ENCODE measurements around the gene ZNF337. TPM values are rescaled to one million over a fixed set of nuclear protein-coding genes. Genes with fewer than 3 reads are reported as not detected.
"Not testable (repeated sequence)": the region's sequence is repeated elsewhere in the genome, so short reads cannot be mapped to it uniquely, and the experiment has no call there.

ZNF337 gene
- total RNA-seq, 2 donors from 2014 or later: 6.2 to 9.1 TPM

DNA sequence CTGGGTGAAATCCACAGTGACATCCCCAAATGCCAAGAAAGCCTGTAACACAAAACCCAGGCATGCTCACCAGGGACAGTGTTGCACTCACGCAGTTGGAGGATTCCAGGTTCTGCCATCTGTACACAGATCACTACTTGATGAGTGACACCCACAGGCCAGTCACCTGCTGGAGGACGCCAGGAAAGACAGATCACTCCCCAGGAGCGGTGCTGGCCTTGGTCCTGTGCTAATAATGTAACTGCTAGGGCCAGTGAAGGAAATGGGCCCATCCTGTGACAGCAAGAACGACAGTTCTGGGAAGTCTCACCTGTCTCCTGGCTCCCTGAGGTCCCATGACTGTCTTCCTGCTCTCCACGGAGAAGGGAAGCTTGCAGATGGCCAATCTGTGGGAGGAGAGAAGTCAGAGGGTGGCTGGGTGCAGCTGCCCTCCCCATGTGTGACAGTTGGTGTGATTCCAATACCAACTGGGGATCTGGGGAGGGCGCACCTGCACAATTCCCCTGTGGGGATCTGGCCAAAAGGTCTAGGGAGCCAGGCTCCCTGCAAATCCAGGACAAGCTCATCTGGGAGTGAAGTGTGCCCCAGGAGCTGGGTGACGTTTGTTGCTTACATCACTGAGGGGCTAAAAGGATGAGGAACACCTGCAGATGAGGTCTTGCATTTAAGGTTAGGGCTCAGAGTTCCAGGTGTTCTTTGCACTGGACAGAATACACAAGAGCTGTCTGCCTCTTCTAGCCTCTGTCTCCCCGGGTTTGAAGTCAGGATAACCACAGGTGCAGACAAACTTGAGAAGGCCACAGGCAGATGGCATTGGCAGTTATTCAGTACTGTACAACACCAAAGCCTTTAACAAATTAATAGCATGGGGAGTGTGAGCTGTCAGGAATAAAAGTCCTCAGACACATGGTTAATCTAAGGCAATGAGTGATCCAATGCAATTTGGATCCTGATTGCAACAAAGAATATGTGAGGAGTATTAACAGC, 10.3 kb downstream of the ZNF337 start:
- peaks cover 23% of the 10 kb centered on the region for H3K36me3 ChIP-seq
- H3K9me3 ChIP-seq: no peaks in the 10 kb centered on the region
- no peaks in the 10 kb centered on the region for H3K4me1 ChIP-seq
- TF ChIP-seq CTCF (IDR thresholded peaks at IDR 0.05): no peak
- no peak for DNase-seq (ENCODE audit: low spot score)
- no peak overlapping the region for H3K4me3 ChIP-seq
- H3K27me3 ChIP-seq: no peaks in the 10 kb centered on the region
- no peak overlapping the region for H3K27ac ChIP-seq

DNA sequence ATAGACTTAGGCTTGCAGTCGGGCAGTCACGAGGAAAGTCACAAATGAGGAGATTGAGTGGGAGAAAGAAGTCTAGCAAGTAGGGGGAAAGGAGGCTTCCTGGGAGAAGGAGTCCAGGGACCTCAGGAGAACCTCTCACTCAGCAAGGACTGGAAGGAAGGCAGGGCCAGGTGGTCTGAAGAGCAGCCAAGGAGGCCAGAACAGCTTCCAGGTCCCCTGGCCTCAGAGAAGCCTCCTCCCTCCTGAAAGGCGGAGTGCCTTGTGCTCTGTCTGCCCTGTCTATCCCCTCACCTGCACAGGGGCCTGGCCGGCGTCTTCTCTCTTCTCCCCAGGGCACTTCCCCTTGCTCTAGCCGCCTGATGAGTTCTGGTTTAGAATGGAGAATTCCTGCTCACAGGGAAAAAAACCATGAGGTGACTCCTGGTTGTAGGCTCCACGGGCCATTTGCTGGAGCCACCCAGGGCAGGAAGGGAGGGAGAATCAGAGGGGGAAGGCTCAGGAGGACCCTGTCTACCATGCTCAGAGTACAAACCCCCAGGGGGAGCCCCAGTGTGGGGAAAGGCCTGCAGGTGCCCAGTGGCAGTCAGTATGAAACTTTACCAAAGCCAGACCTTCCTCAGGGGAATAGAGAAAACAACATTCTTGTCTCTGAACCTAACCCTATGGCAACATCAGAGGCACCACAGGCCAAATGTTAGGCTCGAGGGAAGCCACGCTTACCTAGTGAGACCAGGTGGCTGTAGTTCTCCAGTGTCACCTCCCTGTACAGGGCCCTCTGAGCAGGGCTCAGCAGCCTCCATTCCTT, 11.2 kb downstream of the ZNF337 start:
- Histone ChIP-seq H3K4me1 (no peaks in the 10 kb centered on the region), H3K27ac (no peak overlapping the region), H3K4me3 (no peak overlapping the region), H3K36me3 (peaks cover 30% of the 10 kb centered on the region), H3K27me3 (no peaks in the 10 kb centered on the region), H3K9me3 (no peaks in the 10 kb centered on the region)
- DNase-seq (ENCODE audit: low spot score): no peak
- no peak for TF ChIP-seq CTCF (IDR thresholded peaks at IDR 0.05)

- peaks cover 35% of the 10 kb centered on the region for H3K36me3 ChIP-seq
- DNase-seq (ENCODE audit: low spot score): not testable (repeated sequence)
These were observed 12.8 kb downstream of the ZNF337 start for GRCh38 chr20:25683826-25684225.

GRCh38 chr20:25683050-25683449, 13.6 kb downstream of the ZNF337 start:
- no peaks in the 10 kb centered on the region for H3K4me1 ChIP-seq
- H3K27ac ChIP-seq: no peak overlapping the region
- no peaks in the 10 kb centered on the region for H3K9me3 ChIP-seq
- H3K4me3 ChIP-seq: no peak overlapping the region
- no peak for DNase-seq (ENCODE audit: low spot score)
- no peak for TF ChIP-seq CTCF (IDR thresholded peaks at IDR 0.05)
- H3K36me3 ChIP-seq: peaks cover 43% of the 10 kb centered on the region
- no peaks in the 10 kb centered on the region for H3K27me3 ChIP-seq

More at GRCh38 chr20:25683826-25684225, 12.8 kb downstream of the ZNF337 start:
- H3K27me3 ChIP-seq, H3K4me1 ChIP-seq, H3K27ac ChIP-seq, H3K4me3 ChIP-seq, H3K9me3 ChIP-seq: not testable (repeated sequence)

DNA sequence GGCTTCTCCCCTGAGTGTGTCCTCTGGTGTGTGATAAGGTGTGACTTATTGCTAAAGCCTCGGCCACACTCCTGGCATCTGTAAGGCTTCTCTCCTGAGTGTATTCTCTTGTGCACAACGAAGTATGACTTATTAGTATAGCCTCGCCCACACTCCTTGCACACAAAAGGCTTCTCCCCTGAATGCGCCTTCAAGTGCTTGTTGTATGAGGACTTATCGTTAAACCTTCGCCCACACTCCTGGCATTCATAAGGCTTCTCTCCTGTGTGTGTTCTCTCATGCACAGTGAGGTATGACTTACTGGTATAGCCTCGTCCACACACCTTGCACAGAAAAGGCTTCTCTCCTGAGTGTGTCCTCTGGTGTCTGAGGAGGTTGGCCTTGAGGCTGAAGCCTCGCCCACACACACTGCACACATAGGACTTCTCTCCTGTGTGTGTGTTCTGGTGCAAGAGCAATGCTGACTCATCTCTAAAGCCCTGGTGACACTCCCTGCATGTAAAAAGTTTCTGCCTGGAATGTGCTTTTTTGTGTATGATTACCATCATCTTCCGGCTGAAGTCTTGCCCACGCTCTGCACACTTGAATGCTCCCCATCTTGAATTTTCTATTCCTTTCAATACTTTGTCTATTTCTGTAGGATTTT, 20.4 kb downstream of the ZNF337 start:
- TF ChIP-seq CTCF (IDR thresholded peaks at IDR 0.05): no peak
- no peaks in the 10 kb centered on the region for H3K4me1 ChIP-seq
- H3K9me3 ChIP-seq: no peaks in the 10 kb centered on the region
- H3K27me3 ChIP-seq: no peaks in the 10 kb centered on the region
- no peak for DNase-seq (ENCODE audit: low spot score)
- no peak overlapping the region for H3K27ac ChIP-seq
- no peak overlapping the region for H3K4me3 ChIP-seq
- H3K36me3 ChIP-seq: peaks cover 59% of the 10 kb centered on the region
